IMR-90 (cell line): Measurements from ENCODE around the gene CARD19. TPM values are rescaled to one million over a fixed set of nuclear protein-coding genes. Genes with fewer than 3 reads are reported as not detected.
A peak's percentile ranks its signal among the peaks of the same experiment; 100 is the strongest.

Source experiments
- ATAC-seq: fragments of 200-7000 bp; cut with Tn5 transposase; 2 replicates; pipeline ENCODE4 v1.9.1; 2020; ENCODE audit warnings: low read depth, mild to moderate bottlenecking, moderate library complexity
- BruUV-seq: library from RNA; stranded (reverse); fragments of 400-500 nt; replicated peaks from 2 replicates; lab custom pipeline; 2021; lab: Mats Ljungman, UMichigan
- CTCF ChIA-PET: fragments of 300-600 bp; formaldehyde crosslinking; extraction: SDS; loops from one replicate; lab custom pipeline; 2021; ENCODE audit warnings: antibody characterized with exemption; lab: Yijun Ruan, JAX
- POLR2A ChIA-PET: fragments of 300-600 bp; sonication (Branson Sonifier 250); formaldehyde crosslinking; loops from one replicate; lab custom pipeline; 2022; ENCODE audit warnings: antibody characterized with exemption; ENCODE audit not compliant: unreplicated experiment; lab: Charles Lee
- DNase-seq: peaks from one replicate; pipeline ENCODE4 v3.0.0; 2013
- H2AFZ ChIP-seq: replicated peaks from 2 replicates; pipeline ENCODE3; 2013; ENCODE audit warnings: low read length, mild to moderate bottlenecking; ENCODE audit not compliant: poor library complexity
- H2AK5ac ChIP-seq: 2 replicates; pipeline ENCODE4 v1.6.1; 2013; ENCODE audit warnings: low read depth, low read length, inconsistent platforms
- H2AK9ac ChIP-seq: replicated peaks from 2 replicates; pipeline ENCODE3; 2013; ENCODE audit warnings: mild to moderate bottlenecking, low read depth, low read length, moderate library complexity; ENCODE audit not compliant: poor library complexity
- H2BK120ac ChIP-seq: 2 replicates; pipeline ENCODE4 v1.6.1; 2013; ENCODE audit warnings: low read depth, low read length, inconsistent platforms
- H2BK15ac ChIP-seq: 3 replicates; pipeline ENCODE4 v1.6.1; 2013; ENCODE audit warnings: low read depth, low read length, inconsistent platforms
- H2BK20ac ChIP-seq: 2 replicates; pipeline ENCODE4 v1.6.1; 2013; ENCODE audit warnings: low read depth, mild to moderate bottlenecking, inconsistent platforms, low read length, moderate library complexity
- H2BK5ac ChIP-seq: 2 replicates; pipeline ENCODE4 v1.6.1; 2013; ENCODE audit warnings: mild to moderate bottlenecking, low read depth, low read length, inconsistent platforms; ENCODE audit not compliant: poor library complexity, severe bottlenecking
- H3K14ac ChIP-seq: replicated peaks from 2 replicates; pipeline ENCODE4 v1.6.1; 2013; ENCODE audit warnings: low read depth, low read length, inconsistent platforms
- H3K18ac ChIP-seq: 2 replicates; pipeline ENCODE4 v1.6.1; 2013; ENCODE audit warnings: low read depth, low read length, control low read depth
- H3K23ac ChIP-seq: 2 replicates; pipeline ENCODE4 v1.6.1; 2013; ENCODE audit warnings: low read depth, low read length, inconsistent platforms
- H3K27ac ChIP-seq: 2 replicates; pipeline ENCODE4 v1.5.1; 2013; ENCODE audit warnings: mild to moderate bottlenecking, control low read depth, low read length; ENCODE audit not compliant: insufficient read depth
- H3K27me3 ChIP-seq: 2 replicates; pipeline ENCODE4 v1.6.1; 2013; ENCODE audit warnings: low read length; ENCODE audit not compliant: control insufficient read depth, insufficient read depth
- H3K36me3 ChIP-seq: 2 replicates; pipeline ENCODE4 v1.6.1; 2013; ENCODE audit warnings: low read length, mixed read lengths; ENCODE audit not compliant: control insufficient read depth, insufficient read depth
- H3K4ac ChIP-seq: 2 replicates; pipeline ENCODE4 v1.6.1; 2013; ENCODE audit warnings: low read depth, low read length, inconsistent platforms
- H3K4me1 ChIP-seq: 2 replicates; pipeline ENCODE4 v1.6.1; 2013; ENCODE audit warnings: low read length, mixed read lengths; ENCODE audit not compliant: control insufficient read depth, insufficient read depth
- H3K4me2 ChIP-seq: 2 replicates; pipeline ENCODE4 v1.6.1; 2013; ENCODE audit warnings: low read depth, mild to moderate bottlenecking, control low read depth, low read length, moderate library complexity
- H3K4me3 ChIP-seq: 2 replicates; pipeline ENCODE4 v1.5.1; 2013; ENCODE audit warnings: low read depth, mild to moderate bottlenecking, control low read depth, low read length, moderate library complexity; ENCODE audit not compliant: insufficient read depth
- H3K56ac ChIP-seq: 2 replicates; pipeline ENCODE4 v1.6.1; 2013; ENCODE audit warnings: low read length, inconsistent platforms; ENCODE audit not compliant: insufficient read depth; ENCODE audit errors: extremely low read depth
- H3K79me1 ChIP-seq, 2 experiments: 2 replicates each; pipeline ENCODE4 v1.6.1; 2013; ENCODE audit warnings: low read length in 2 of 2, inconsistent platforms in 1 of 2, low read depth in 1 of 2
- H3K9ac ChIP-seq: 2 replicates; pipeline ENCODE4 v1.6.1; 2013; ENCODE audit warnings: low read depth, low read length, control low read depth
- H3K9me1 ChIP-seq: 2 replicates; pipeline ENCODE4 v1.6.1; 2013; ENCODE audit warnings: low read length, inconsistent platforms; ENCODE audit not compliant: insufficient read depth
- H3K9me3 ChIP-seq: 2 replicates; pipeline ENCODE4 v1.6.1; 2013; ENCODE audit warnings: low read length; ENCODE audit not compliant: control insufficient read depth, insufficient read depth
- H4K20me1 ChIP-seq: 2 replicates; pipeline ENCODE4 v1.6.1; 2013; ENCODE audit warnings: low read length, inconsistent platforms; ENCODE audit not compliant: insufficient read depth
- H4K5ac ChIP-seq: 2 replicates; pipeline ENCODE4 v1.6.1; 2013; ENCODE audit warnings: mild to moderate bottlenecking, low read depth, low read length, control low read depth
- H4K8ac ChIP-seq, 2 experiments: 2 replicates each; pipeline ENCODE4 v1.6.1; 2013; ENCODE audit warnings: low read depth in 2 of 2, low read length in 2 of 2, control low read depth in 1 of 2, inconsistent platforms in 1 of 2
- H4K91ac ChIP-seq: 2 replicates; pipeline ENCODE4 v1.6.1; 2013; ENCODE audit warnings: low read depth, low read length, inconsistent platforms; ENCODE audit not compliant: insufficient read depth
- FOS ChIP-seq: fragments of 150-350 bp; IDR thresholded peaks from 2 replicates; pipeline ENCODE4 v1.6.1; 2016; ENCODE audit warnings: low read depth, low read length
- MXI1 ChIP-seq: IDR thresholded peaks from 2 replicates; pipeline ENCODE4 v1.6.1; 2012; ENCODE audit warnings: low read depth, mild to moderate bottlenecking, low read length, moderate library complexity, borderline replicate concordance
- NFE2L2 ChIP-seq: fragments of 150-350 bp; IDR thresholded peaks from 2 replicates; pipeline ENCODE4 v1.6.1; 2016; ENCODE audit warnings: low read depth, mild to moderate bottlenecking, low read length
- RCOR1 ChIP-seq: IDR thresholded peaks from 2 replicates; pipeline ENCODE4 v1.6.1; 2012; ENCODE audit warnings: mild to moderate bottlenecking, low read length, improper control_type of control experiment; ENCODE audit not compliant: insufficient replicate concordance
- RFX5 ChIP-seq: IDR thresholded peaks from 2 replicates; pipeline ENCODE4 v1.8.0; 2012; ENCODE audit warnings: low read depth, mild to moderate bottlenecking, low read length, moderate library complexity
- WGBS, 2 experiments: methylation state at CpG; one replicate each; pipeline versions ENCODE4 v1.1.5 to v1.1.7; 2013; ENCODE audit warnings: missing lambda C conversion rate in 2 of 2; ENCODE audit not compliant: insufficient read length in 1 of 2; ENCODE audit errors: extremely low coverage in 2 of 2; 5-methylcytosine and 5-hydroxymethylcytosine counted together
- dilution Hi-C: fragments of 300-500 bp; cut with HindIII; formaldehyde crosslinking; loops from one replicate; pipeline ENCODE4 v1.14.3; 2018; ENCODE audit warnings: low sequenced_read_pairs; ENCODE audit not compliant: unreplicated experiment
- in situ Hi-C: fragments of 300-500 bp; cut with MboI; formaldehyde crosslinking; loops from 3 replicates; pipeline ENCODE4 v1.14.3; 2019; ENCODE audit warnings: low sequenced_read_pairs, inconsistent platforms, mixed read lengths
- intact Hi-C: fragments of 100-400 bp; cut with micrococcal nuclease; formaldehyde crosslinking; loops from 2 replicates; pipeline ENCODE4 v1.10.0; 2022
- polyA plus RNA-seq, 3 experiments: library from polyadenylated mRNA; depleted of rRNA; stranded (reverse); fragments of >200 nt; gene quantifications; 2 replicates each; pipeline ENCODE4 v1.2.3, GENCODE V29; 2012; ENCODE audit warnings: low replicate concordance in 1 of 3
- total RNA-seq: library from RNA; depleted of rRNA; stranded (reverse); fragments of >200 nt; gene quantifications from 2 replicates; pipeline ENCODE4 v1.2.3, GENCODE V29; 2012

CARD19 gene
- total and polyA plus RNA-seq, 2 of the 4 experiments (the other 2 are of a cell fraction): 17.4 to 111 TPM

GRCh38 chr9:93126825-93127368 is 30.9 kb downstream of the CARD19 start:
- peaks cover 18% of the 10 kb centered on the region for H3K36me3 ChIP-seq
- no peak overlapping the region for H4K8ac ChIP-seq
- H2AK9ac ChIP-seq: peak overlapping the region; percentile 81
- CTCF ChIA-PET: no interaction called here
- no peak overlapping the region; the same call in 1 of the 2 replicates for H2AK5ac ChIP-seq
- H3K4me1 ChIP-seq: peaks cover 25% of the 10 kb centered on the region
- H3K9me1 ChIP-seq: peaks cover 17% of the 10 kb centered on the region; the same call in 1 of the 2 replicates
- no peak overlapping the region for H2BK120ac ChIP-seq
- peaks cover 29% of the 10 kb centered on the region for H4K20me1 ChIP-seq
- no TSS peak for BruUV-seq
- no peak overlapping the region for H3K27ac ChIP-seq
- no peak for ATAC-seq
- H3K56ac ChIP-seq: no peak overlapping the region
- in situ Hi-C loops (no loop called here), intact Hi-C loops (no loop called here), dilution Hi-C loops (no loop called here)
- no peak overlapping the region for H3K4ac ChIP-seq
- no peak overlapping the region for H4K91ac ChIP-seq
- H2BK15ac ChIP-seq: no peak overlapping the region
- DNase-seq: no peak
- no peak overlapping the region for H2BK20ac ChIP-seq
- POLR2A ChIA-PET: no interaction called here
- no peaks in the 10 kb centered on the region for H3K9me3 ChIP-seq
- 0 out of 2 replicates have a peak overlapping the region, but pooled peaks have one; percentile 18 for H3K14ac ChIP-seq
- no peak overlapping the region for H3K4me2 ChIP-seq
- H2AFZ ChIP-seq: peak overlapping the region; percentile 41
- H3K4me3 ChIP-seq: no peak overlapping the region
- no peak overlapping the region for H3K9ac ChIP-seq
- H3K18ac ChIP-seq: no peak overlapping the region
- TF ChIP-seq RFX5 (no peak), MXI1 (no peak), RCOR1 (no peak), FOS (no peak), NFE2L2 (no peak)
- 80% methylated on average over 1 of the region's 18 CpGs; no CpG with 5 or more reads in 1 of the 2 experiments for WGBS, 2 experiments
- H3K79me1 ChIP-seq: peaks cover 20 to 68% of the 10 kb centered on the region in 2 experiments
- H3K23ac ChIP-seq: no peak overlapping the region
- no peak overlapping the region for H4K5ac ChIP-seq
- H3K27me3 ChIP-seq: no peaks in the 10 kb centered on the region
- H2BK5ac ChIP-seq: no peak overlapping the region
